ENCODE results near the gene LCE5A. TPM values are rescaled to one million over a fixed set of nuclear protein-coding genes. Genes with fewer than 3 reads are reported as not detected.

Gene LCE5A
- not detected for total RNA-seq (2021; ENCODE audit: unreplicated experiment)
- not detected for polyA plus RNA-seq (2012; ENCODE audit: insufficient read length)
- Bru-seq, nascent RNA, result not detected
- BruChase-seq, experiment 1, labeled RNA remaining after a 2-hour chase, result not detected
- not detected for BruChase-seq, experiment 2, labeled RNA remaining after a 6-hour chase
- long read RNA-seq, result 0 reads

- no peak for ATAC-seq
- H3K4me1 ChIP-seq (ENCODE audit: control insufficient read depth, insufficient read depth, low read length), result no peaks in the 10 kb centered on the region; the same call in 1 of the 2 replicates
- peaks cover 17% of the 10 kb centered on the region for H3K27me3 ChIP-seq (ENCODE audit: control insufficient read depth, insufficient read depth, low read length)
- H3K9me3 ChIP-seq (ENCODE audit: control insufficient read depth, insufficient read depth, low read depth, low read length), result no peaks in the 10 kb centered on the region
- POLR2A ChIA-PET, result no interaction called here
- no peak for TF ChIP-seq REST (IDR thresholded peaks at IDR 0.05; ENCODE audit: insufficient read depth in 1 of 2, low read depth in 2 of 2, low read length in 1 of 2)
- no peak for TF ChIP-seq TCF7L2 (IDR thresholded peaks at IDR 0.05; ENCODE audit: low read depth, low read length)
- no peak for TF ChIP-seq CTCF (IDR thresholded peaks at IDR 0.05)
- TF ChIP-seq POLR2AphosphoS5 (IDR thresholded peaks at IDR 0.05; ENCODE audit: low read depth, low read length), result no peak
- no peak for TF ChIP-seq SIN3A (IDR thresholded peaks at IDR 0.05; ENCODE audit: borderline replicate concordance, insufficient read depth, low read depth, low read length)
- CTCF ChIA-PET, result no interaction called here
- no peak within 1 kb of the TSS for H3K4me3 ChIP-seq (ENCODE audit: low read depth in 2 of 2, low read length in 2 of 2)
- in situ Hi-C loops (cut with HindIII; ENCODE audit: low pct_unique_long_range_greater_than_20kb, low sequenced_read_pairs) (no loop called here), intact Hi-C loops (cut with micrococcal nuclease; ENCODE audit: unreplicated experiment) (no loop called here)
- H3K36me3 ChIP-seq (ENCODE audit: control insufficient read depth, insufficient read depth, low read length), result no peaks in the 10 kb centered on the region
- no peak for DNase-seq (ENCODE audit: low read depth, low spot score)
- no TSS peak for BruUV-seq (replicated peaks)
- no peak within 1 kb of the TSS for H3K27ac ChIP-seq (ENCODE audit: low read length)
These were observed at the start of gene LCE5A for GRCh38 chr1:152510503-152510902. Gene LCE5A, plus strand, starts transcription at chr1:152510803. Its CDS starts 732 bp downstream, at chr1:152511535.

GRCh38 chr1:152461544-152461943 is 49.1 kb upstream of the LCE5A start:
- no peak for TF ChIP-seq REST (IDR thresholded peaks at IDR 0.05; ENCODE audit: insufficient read depth in 1 of 2, low read depth in 2 of 2, low read length in 1 of 2)
- no peak for TF ChIP-seq TCF7L2 (IDR thresholded peaks at IDR 0.05; ENCODE audit: low read depth, low read length)
- peak; percentile 83 for TF ChIP-seq CTCF (IDR thresholded peaks at IDR 0.05)
- no peak for TF ChIP-seq SIN3A (IDR thresholded peaks at IDR 0.05; ENCODE audit: borderline replicate concordance, insufficient read depth, low read depth, low read length)
- Histone ChIP-seq H3K4me3 (ENCODE audit: low read depth in 2 of 2, low read length in 2 of 2) (no peak overlapping the region), H3K4me1 (ENCODE audit: control insufficient read depth, insufficient read depth, low read length) (no peaks in the 10 kb centered on the region), H3K27ac (ENCODE audit: low read length) (no peak overlapping the region), H3K27me3 (ENCODE audit: control insufficient read depth, insufficient read depth, low read length) (no peaks in the 10 kb centered on the region), H3K9me3 (ENCODE audit: control insufficient read depth, insufficient read depth, low read depth, low read length) (peaks cover 7% of the 10 kb centered on the region), H3K36me3 (ENCODE audit: control insufficient read depth, insufficient read depth, low read length) (no peaks in the 10 kb centered on the region)
- intact Hi-C loops (cut with micrococcal nuclease; ENCODE audit: unreplicated experiment) (no loop called here), in situ Hi-C loops (cut with HindIII; ENCODE audit: low pct_unique_long_range_greater_than_20kb, low sequenced_read_pairs) (no loop called here)
- no peak for DNase-seq (ENCODE audit: low read depth, low spot score)
- ATAC-seq, result peak; percentile 84
- ChIA-PET POLR2A (no interaction called here), CTCF (no interaction called here)
- no TSS peak for BruUV-seq (replicated peaks)
